Kidney (tissue), 14 donors: Measurements from ENCODE around the gene WWP2. TPM values are rescaled to one million over a fixed set of nuclear protein-coding genes. Genes with fewer than 3 reads are reported as not detected.

Experiments
- DNase-seq, 5 donors: peaks; one replicate each; pipeline ENCODE4 v3.0.0-alpha.2; 2013 to 2020
- FAIRE-seq: peaks from 2 replicates; lab custom pipeline; 2012; peaks lifted over from hg19 to GRCh38; lab: Jason Lieb, UNC
- H3K27ac ChIP-seq, 2 donors: one replicate each; pipeline ENCODE4 v1.7.0; 2013; ENCODE audit warnings: low read depth in 2 of 2, low read length in 2 of 2, inconsistent platforms in 1 of 2
- H3K27me3 ChIP-seq: one replicate; pipeline ENCODE4 v1.7.1; 2013; ENCODE audit warnings: low read length, inconsistent platforms; ENCODE audit not compliant: control insufficient read depth, insufficient read depth
- H3K36me3 ChIP-seq, 3 donors: one replicate each; pipeline versions ENCODE4 v1.7.0 to v1.7.1; 2013; ENCODE audit warnings: low read length in 3 of 3, control low read depth in 1 of 3, inconsistent platforms in 1 of 3; ENCODE audit not compliant: insufficient read depth in 3 of 3, control insufficient read depth in 2 of 3
- H3K4me1 ChIP-seq, 3 donors: one replicate each; pipeline versions ENCODE4 v1.7.0 to v1.7.1; 2013; ENCODE audit warnings: low read length in 3 of 3, inconsistent platforms in 1 of 3, low read depth in 1 of 3; ENCODE audit not compliant: control insufficient read depth in 2 of 3, insufficient read depth in 2 of 3
- H3K4me3 ChIP-seq, 3 donors: one replicate each; pipeline versions ENCODE4 v1.7.0 to v1.8.1; 2013; ENCODE audit warnings: low read length in 3 of 3, control low read depth in 1 of 3, inconsistent platforms in 1 of 3
- H3K9ac ChIP-seq, 3 donors: one replicate each; pipeline versions ENCODE4 v1.7.0 to v1.7.1; 2013; ENCODE audit warnings: low read length in 3 of 3, control low read depth in 1 of 3, inconsistent platforms in 1 of 3
- H3K9me3 ChIP-seq, 3 donors: one replicate each; pipeline versions ENCODE4 v1.7.0 to v1.7.1; 2013; ENCODE audit warnings: low read length in 3 of 3, control low read depth in 1 of 3, inconsistent platforms in 1 of 3; ENCODE audit not compliant: control insufficient read depth in 2 of 3, insufficient read depth in 1 of 3
- intact Hi-C: fragments of 100-400 bp; cut with DNase I; formaldehyde crosslinking; loops from one replicate; pipeline ENCODE4 v1.11.1; 2022
- polyA plus RNA-seq: library from polyadenylated mRNA; stranded (reverse); fragments of 350-450 nt; fragmentation: Illumina TruSeq; extraction: RNeasy Lipid Tissue Mini Kit (QIAGEN cat#74804); gene quantifications from one replicate; pipeline ENCODE4 v1.2.3, GENCODE V29; 2014; ENCODE audit warnings: low read depth, low replicate concordance; ENCODE audit not compliant: insufficient read depth
- total RNA-seq: library from RNA; stranded (reverse); fragmentation: NEBNext Ultra II Directional; extraction: Animal tissue kit (Norgen Biotek cat#: 25700); gene quantifications from one replicate; pipeline ENCODE4 v1.2.1, GENCODE V29; 2021
- TF ChIP-seq, protein P1 (sequence below): IDR thresholded peaks from 3 replicates; pipeline ENCODE4 v1.5.1; 2012; ENCODE audit warnings: mild to moderate bottlenecking, moderate library complexity, borderline replicate concordance; ENCODE audit not compliant: insufficient read depth; ENCODE audit errors: extremely low read depth
- donor health status: control.
- donor health status: control.
- donor health status: control.
- donor health status: control.
- donor health status: control.
- donor health status: DM: yes; HTN: yes; CAD: no.
- donor health status: Normal renal cell carcinoma (clear cell type).

The WWP2 gene
- total and polyA plus RNA-seq, 2 donors from 2014 or later: 30.0 to 128 TPM

DNA sequence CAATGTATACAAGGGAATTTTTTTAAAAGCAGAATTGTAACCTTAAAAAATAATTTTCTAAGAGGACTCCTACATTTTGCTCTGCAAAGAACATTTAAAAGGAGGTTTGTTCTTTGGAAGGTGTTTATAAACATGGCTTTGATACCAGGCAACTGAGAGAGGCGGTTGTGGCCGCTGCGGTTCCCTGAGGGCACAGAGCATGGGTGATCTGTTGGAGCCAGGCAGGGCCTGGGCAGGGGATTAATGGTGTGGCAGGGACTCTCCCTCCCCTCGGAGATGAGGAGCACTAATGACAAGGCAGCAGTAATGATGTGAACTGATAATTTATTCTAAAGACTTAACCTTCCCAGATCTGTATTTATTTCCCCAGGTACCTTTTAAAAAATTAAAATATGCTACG is 65.4 kb downstream of the WWP2 start:
- H3K4me3 ChIP-seq: no peak overlapping the region
- peaks cover 0 to 11% (median 8%) of the 10 kb centered on the region in 3 donors for H3K4me1 ChIP-seq
- DNase-seq (peak in 2 of 5 donors; percentile 53), FAIRE-seq (no peak)
- H3K9me3 ChIP-seq: no peaks in the 10 kb centered on the region
- no peaks in the 10 kb centered on the region for H3K27me3 ChIP-seq
- TF ChIP-seq, protein P1, sequence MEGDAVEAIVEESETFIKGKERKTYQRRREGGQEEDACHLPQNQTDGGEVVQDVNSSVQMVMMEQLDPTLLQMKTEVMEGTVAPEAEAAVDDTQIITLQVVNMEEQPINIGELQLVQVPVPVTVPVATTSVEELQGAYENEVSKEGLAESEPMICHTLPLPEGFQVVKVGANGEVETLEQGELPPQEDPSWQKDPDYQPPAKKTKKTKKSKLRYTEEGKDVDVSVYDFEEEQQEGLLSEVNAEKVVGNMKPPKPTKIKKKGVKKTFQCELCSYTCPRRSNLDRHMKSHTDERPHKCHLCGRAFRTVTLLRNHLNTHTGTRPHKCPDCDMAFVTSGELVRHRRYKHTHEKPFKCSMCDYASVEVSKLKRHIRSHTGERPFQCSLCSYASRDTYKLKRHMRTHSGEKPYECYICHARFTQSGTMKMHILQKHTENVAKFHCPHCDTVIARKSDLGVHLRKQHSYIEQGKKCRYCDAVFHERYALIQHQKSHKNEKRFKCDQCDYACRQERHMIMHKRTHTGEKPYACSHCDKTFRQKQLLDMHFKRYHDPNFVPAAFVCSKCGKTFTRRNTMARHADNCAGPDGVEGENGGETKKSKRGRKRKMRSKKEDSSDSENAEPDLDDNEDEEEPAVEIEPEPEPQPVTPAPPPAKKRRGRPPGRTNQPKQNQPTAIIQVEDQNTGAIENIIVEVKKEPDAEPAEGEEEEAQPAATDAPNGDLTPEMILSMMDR: no peak
- intact Hi-C loops: no loop called here
- H3K9ac ChIP-seq: no peak overlapping the region
- no peak overlapping the region for H3K27ac ChIP-seq
- H3K36me3 ChIP-seq: no peaks in the 10 kb centered on the region

DNA sequence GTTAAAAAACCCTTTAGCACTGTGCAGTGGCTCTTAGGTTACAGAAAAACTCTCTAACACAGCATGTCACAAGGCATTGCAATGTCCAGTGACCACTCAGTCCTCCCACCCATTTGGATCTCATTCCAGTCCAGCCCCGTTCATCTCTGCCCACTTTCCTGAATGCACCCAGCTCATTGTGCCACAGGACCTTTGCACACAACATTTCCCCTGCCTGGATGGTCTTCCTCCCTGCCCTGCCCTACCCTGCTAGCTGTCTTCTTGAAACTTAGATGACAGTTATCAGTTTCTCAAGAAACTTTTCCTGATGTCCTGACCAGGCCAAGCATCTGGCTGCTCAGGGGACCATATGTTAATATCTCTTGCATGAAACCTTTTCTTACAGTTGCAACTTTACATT is 67.2 kb downstream of the WWP2 start:
- H3K4me3 ChIP-seq: no peak overlapping the region
- intact Hi-C loops: no loop called here
- H3K27ac ChIP-seq: peak overlapping the region in 1 of 2 donors; percentile 11
- H3K9me3 ChIP-seq: no peaks in the 10 kb centered on the region
- H3K27me3 ChIP-seq: no peaks in the 10 kb centered on the region
- TF ChIP-seq, protein P1: no peak
- H3K9ac ChIP-seq: no peak overlapping the region
- FAIRE-seq (no peak), DNase-seq (no peak)
- peaks cover 0 to 22% (median 14%) of the 10 kb centered on the region in 3 donors for H3K4me1 ChIP-seq
- no peaks in the 10 kb centered on the region for H3K36me3 ChIP-seq

DNA sequence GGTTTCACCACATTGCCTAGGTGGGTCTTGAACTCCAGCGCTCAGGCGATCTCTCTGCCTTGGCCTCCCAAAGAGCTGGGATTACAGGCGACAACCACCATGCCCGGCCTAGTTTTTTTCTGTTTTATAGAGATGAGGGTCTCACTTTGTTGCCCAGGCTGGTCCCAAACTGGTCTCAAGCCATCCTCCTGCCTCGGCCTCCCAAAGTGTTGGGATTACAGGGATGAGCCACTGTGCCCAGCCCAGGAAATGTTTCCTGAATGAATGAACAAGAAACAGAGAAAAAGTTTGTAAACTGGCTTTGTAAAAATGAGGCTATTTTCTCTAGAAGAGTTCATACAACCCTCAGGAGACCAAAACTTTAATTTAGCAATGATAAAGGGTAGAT is 68.0 kb downstream of the WWP2 start:
- FAIRE-seq (no peak), DNase-seq (no peak)
- Histone ChIP-seq H3K27me3 (no peaks in the 10 kb centered on the region), H3K27ac (peak overlapping the region; percentile 38 to 47), H3K36me3 (no peaks in the 10 kb centered on the region), H3K9ac (peak overlapping the region in 1 of 3 donors; percentile 0), H3K9me3 (no peaks in the 10 kb centered on the region), H3K4me1 (peaks cover 0 to 22% (median 14%) of the 10 kb centered on the region in 3 donors), H3K4me3 (no peak overlapping the region)
- intact Hi-C loops: no loop called here
- TF ChIP-seq, protein P1: no peak
